Measurements from ENCODE around the gene ELP5.

The ELP5 gene, protein sequence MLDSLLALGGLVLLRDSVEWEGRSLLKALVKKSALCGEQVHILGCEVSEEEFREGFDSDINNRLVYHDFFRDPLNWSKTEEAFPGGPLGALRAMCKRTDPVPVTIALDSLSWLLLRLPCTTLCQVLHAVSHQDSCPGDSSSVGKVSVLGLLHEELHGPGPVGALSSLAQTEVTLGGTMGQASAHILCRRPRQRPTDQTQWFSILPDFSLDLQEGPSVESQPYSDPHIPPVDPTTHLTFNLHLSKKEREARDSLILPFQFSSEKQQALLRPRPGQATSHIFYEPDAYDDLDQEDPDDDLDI
- 12.1 to 65.7 (median 31.1) reads per million in 9 experiments for total RNA-seq

DNA sequence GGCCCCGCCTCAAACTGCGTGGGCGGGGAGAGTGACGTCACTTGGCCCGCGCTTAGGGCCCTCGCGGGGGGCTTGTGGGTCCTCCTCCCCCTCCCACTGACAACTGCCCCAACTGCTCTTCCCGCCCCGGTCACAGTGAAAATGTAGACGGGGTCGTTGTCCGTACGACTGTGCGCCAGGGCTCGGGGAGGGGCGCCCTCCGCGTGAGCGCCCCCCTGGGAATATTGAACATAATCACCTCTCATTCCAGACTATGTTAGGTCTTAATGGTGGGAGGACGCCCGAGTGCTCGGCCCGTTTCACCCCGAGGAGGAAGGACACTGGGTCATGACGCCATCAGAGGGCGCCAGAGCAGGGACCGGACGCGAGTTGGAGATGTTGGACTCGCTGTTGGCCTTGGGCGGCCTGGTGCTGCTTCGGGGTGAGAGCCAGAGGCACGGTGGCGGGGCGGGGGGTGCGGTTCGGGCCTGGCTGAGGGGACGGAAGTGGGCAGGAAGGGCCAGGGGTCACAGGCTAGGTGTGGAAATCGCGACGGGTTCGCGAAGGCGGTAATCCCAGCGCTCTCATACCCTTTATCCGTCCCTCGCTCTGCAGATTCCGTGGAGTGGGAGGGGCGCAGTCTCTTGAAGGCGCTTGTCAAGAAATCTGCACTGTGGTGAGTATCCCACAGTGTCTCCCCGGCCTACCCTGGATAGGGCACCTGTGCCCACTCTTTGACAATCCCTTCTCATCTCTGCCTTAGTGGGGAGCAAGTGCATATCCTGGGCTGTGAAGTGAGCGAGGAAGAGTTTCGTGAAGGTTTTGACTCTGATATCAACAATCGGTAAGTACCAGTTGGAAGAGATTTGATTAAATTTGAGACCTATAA lies at the start of gene ELP5:
ELP5 (plus strand) TSS at position 40 of the 868 bp plus-strand sequence; CDS start at position 376, 336 bp downstream.
- Mint-ChIP-seq H3K4me3 (peak within 1 kb of the TSS; percentile 94 to 95), H3K36me3 (ENCODE audit: insufficient read depth) (peaks cover 56% of the 10 kb centered on the region), H3K9me3 (no peaks in the 10 kb centered on the region), H3K4me1 (ENCODE audit: low read depth in 2 of 2) (peaks cover 30 to 37% of the 10 kb centered on the region in 2 donors), H3K27me3 (no peaks in the 10 kb centered on the region), H3K27ac (peak within 1 kb of the TSS; percentile 99 to 100)
- ATAC-seq (replicated peaks) (peak; percentile 63), DNase-seq (peak; percentile 85 to 87 (median 85))

DNA sequence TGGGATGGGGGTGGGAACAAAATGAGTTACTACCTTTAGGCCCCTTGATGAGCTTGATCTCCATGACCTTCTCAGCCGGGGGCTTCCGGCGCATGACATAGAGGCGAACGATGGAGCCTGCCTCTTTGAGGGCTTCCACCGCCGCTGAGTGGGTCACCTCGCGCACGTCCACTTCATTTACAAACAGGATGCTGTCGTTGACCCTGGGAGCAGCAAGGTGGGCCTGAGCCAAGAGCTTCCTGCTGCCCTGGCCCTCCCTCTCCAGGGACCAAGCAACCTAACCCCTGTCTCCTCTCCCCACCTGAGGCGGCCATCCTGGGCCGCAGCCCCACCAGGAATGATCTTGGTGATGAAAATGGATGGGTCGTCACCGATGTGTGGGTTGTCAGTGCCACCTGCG lies 48.6 kb upstream of the ELP5 start:
- Mint-ChIP-seq H3K9me3 (no peaks in the 10 kb centered on the region), H3K27me3 (peaks cover 0 to 3% of the 10 kb centered on the region in 2 donors), H3K27ac (peak overlapping the region; percentile 98), H3K36me3 (ENCODE audit: insufficient read depth) (peaks cover 30% of the 10 kb centered on the region), H3K4me3 (peak overlapping the region; percentile 61 to 80), H3K4me1 (ENCODE audit: low read depth in 2 of 2) (peaks cover 22 to 34% of the 10 kb centered on the region in 2 donors)
- no peak for ATAC-seq (replicated peaks)
- no peak for DNase-seq

DNA sequence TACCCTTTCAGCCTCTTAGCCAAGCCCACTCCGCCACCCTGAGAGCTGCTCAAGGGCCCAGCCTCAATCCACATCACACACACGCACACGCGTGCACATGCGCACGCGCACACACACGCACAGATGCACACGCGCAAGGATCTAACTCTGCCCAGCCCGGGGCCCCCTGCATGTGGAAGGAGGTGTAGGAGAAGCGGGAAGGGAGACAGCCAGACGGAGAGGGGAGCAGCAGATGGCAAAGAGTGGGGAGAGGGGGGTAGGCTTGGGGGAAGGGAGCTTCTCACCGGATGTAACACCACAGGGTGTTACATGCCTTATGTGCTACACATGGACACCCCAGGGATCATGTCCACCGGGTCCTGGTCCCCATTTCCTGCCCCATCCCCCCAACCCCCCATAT lies 47.7 kb upstream of the ELP5 start:
- Mint-ChIP-seq H3K36me3 (ENCODE audit: insufficient read depth) (peaks cover 32% of the 10 kb centered on the region), H3K27me3 (peaks cover 0 to 9% of the 10 kb centered on the region in 2 donors), H3K4me3 (peak overlapping the region; percentile 80 to 81), H3K9me3 (no peaks in the 10 kb centered on the region), H3K27ac (peak overlapping the region; percentile 98), H3K4me1 (ENCODE audit: low read depth in 2 of 2) (peaks cover 22 to 34% of the 10 kb centered on the region in 2 donors)
- ATAC-seq (replicated peaks) (no peak), DNase-seq (no peak)

DNA sequence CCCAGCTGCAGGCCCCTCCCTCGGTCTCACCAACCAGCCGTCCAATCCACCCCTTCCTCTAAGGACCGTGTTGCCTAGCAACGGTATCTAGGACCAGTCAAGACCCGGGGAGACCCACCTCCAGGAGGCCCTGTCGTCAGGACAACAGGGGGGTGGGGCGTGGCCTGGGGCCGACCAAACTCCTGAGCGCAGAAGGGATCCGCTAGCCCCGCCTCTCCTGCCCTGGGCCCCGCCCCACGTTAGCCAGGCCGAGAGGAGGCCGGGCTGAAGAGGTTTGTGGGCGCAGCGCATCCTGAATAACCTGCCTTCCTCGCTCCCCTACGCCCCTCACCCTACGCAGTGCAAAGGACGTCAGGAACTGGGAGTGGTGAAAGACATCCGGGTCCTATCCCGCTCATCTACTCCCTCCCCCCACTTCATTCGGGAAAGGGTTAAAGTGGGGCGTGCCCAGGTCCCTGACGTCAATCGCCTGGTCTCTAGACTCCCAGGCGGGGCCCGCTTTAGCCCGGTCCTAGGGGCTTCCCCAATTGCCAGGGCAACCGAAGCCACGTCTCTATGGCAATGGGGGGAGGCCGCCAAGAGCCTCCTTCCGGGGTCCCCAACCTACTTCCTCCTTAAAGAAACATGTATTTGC lies 47.1 kb upstream of the ELP5 start:
- peaks cover 22 to 34% of the 10 kb centered on the region in 2 donors for H3K4me1 Mint-ChIP-seq (ENCODE audit: low read depth in 2 of 2)
- no peaks in the 10 kb centered on the region for H3K9me3 Mint-ChIP-seq
- DNase-seq (peak; percentile 97 to 98 (median 98)), ATAC-seq (replicated peaks) (peak; percentile 78)
- H3K36me3 Mint-ChIP-seq (ENCODE audit: insufficient read depth) = peaks cover 32% of the 10 kb centered on the region
- peak overlapping the region; percentile 98 for H3K27ac Mint-ChIP-seq
- peaks cover 0 to 14% of the 10 kb centered on the region in 2 donors for H3K27me3 Mint-ChIP-seq
- H3K4me3 Mint-ChIP-seq = peak overlapping the region; percentile 80 to 81

- peak overlapping the region; percentile 98 for H3K27ac Mint-ChIP-seq
- H3K27me3 Mint-ChIP-seq = peaks cover 0 to 20% of the 10 kb centered on the region in 2 donors
- H3K4me1 Mint-ChIP-seq (ENCODE audit: low read depth in 2 of 2) = peaks cover 22 to 34% of the 10 kb centered on the region in 2 donors
- peaks cover 32% of the 10 kb centered on the region for H3K36me3 Mint-ChIP-seq (ENCODE audit: insufficient read depth)
- DNase-seq (no peak), ATAC-seq (replicated peaks) (no peak)
- no peaks in the 10 kb centered on the region for H3K9me3 Mint-ChIP-seq
- H3K4me3 Mint-ChIP-seq = peak overlapping the region; percentile 80 to 81
These were observed 46.5 kb upstream of the ELP5 start for GRCh38 chr17:7205561-7205960.

DNA sequence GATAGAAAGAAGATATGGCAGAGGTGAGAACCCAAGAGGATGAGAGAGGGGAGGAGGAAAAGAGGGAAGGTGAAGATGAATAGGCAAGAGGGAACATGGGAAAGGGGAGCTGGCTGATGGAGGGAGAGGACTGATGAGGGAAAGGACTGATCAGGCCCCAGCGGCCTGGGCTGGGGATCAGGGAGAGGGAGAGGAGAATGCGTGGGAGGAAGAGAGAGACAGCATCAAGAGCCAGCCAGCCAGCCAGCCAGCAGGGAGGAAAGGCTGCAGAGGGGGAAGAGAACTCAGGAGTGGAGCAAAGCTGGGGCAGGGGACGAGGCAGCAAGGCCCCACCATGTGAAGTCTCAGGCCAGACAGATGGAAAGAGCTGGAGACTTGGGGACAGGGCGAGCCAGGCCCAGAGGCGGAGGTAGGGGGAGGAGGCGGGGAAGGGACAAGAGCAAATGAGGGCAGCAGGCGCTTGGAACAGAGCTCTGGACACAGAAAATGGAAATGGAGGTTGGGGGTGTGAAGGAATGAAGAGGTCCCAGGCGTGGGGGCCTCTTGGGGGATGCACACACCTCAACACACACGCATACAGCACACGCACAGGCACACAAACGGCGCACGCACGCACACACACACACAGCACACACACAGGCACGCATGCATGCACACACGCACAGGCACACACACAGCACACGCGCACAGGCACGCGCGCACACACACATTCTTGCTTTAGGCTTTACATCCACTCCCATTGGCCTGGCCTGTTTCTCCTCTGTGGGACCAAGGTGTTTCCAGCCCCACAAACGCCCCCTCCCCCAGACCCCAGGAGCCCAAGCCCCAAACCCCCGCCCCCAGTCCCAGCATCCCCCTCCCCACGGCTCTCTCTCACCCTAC lies 44.7 kb upstream of the ELP5 start:
- peaks cover 0 to 30% of the 10 kb centered on the region in 2 donors for H3K27me3 Mint-ChIP-seq
- DNase-seq = no peak
- no peaks in the 10 kb centered on the region for H3K9me3 Mint-ChIP-seq
- no peak for ATAC-seq (replicated peaks)
- peaks cover 32% of the 10 kb centered on the region for H3K36me3 Mint-ChIP-seq (ENCODE audit: insufficient read depth)
- H3K27ac Mint-ChIP-seq = peak overlapping the region; percentile 98
- H3K4me3 Mint-ChIP-seq = peak overlapping the region; percentile 80 to 81
- peaks cover 22 to 34% of the 10 kb centered on the region in 2 donors for H3K4me1 Mint-ChIP-seq (ENCODE audit: low read depth in 2 of 2)

DNA sequence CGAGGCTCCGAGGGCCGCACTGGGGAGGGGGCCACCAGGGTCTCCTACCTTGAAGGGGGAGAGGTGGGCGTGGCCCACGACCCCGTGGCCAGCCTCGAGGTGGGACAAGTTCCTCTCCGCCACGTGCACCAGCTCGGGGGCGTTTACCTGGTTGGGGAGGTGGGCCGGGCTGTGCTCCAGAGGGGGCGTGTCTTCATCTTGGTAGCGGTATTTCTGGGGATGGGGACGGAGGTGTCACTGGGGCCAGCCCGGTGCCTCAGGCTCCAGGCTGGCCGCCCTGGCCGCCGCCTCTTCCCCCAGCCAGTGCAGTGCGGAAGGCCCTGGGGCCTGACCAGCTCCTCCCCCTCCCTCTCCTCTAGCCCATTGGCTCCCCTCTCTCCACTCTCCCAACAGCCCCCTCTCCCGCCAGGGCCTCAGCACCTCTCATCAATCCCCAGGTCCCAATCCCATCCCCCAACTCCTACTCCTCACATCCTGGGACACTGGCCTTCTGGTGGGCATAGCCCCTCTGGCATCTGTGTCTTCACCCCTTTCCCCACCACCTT lies 43.9 kb upstream of the ELP5 start:
- DNase-seq (no peak), ATAC-seq (replicated peaks) (no peak)
- Mint-ChIP-seq H3K27ac (peak overlapping the region; percentile 71 to 98), H3K36me3 (ENCODE audit: insufficient read depth) (peaks cover 34% of the 10 kb centered on the region), H3K27me3 (peaks cover 0 to 31% of the 10 kb centered on the region in 2 donors), H3K9me3 (no peaks in the 10 kb centered on the region), H3K4me3 (no peak overlapping the region), H3K4me1 (ENCODE audit: low read depth in 2 of 2) (peaks cover 22 to 34% of the 10 kb centered on the region in 2 donors)

DNA sequence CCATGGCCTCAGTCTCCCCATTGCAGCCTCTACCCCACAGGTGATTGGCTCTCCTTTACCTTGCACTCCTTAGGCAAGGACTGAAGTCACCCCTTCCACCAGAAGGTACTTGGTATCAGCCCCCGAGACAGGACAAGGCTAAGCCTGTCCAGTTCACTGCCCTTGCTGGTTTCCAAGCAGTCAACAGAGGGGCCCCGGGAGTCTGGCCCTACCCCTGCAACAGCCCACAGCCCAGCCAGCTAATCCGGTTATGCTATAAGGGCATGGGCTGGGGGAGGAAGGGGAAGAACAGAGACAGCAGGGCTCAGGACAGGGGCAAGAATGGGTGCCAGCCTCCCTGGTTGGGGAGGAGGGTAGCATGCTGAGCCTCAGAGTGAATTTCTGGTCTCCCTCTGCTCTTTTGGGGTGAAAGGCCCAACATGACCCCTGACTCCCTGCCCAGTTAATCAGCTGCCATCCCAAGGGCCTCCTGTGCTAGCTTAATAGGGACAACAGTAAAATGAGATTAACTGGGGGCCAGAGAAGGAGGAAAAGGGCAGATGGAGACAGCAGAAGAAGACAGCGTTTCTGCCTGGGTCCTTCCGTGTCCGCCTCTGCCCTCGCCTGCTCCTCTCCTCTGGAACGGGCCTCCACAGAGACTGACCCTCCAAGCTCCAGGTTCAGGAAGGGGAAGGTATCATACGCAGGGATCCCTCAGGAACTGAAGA lies 43.1 kb upstream of the ELP5 start:
- Mint-ChIP-seq H3K27me3 (peaks cover 0 to 31% of the 10 kb centered on the region in 2 donors), H3K4me1 (ENCODE audit: low read depth in 2 of 2) (peaks cover 26 to 35% of the 10 kb centered on the region in 2 donors), H3K36me3 (ENCODE audit: insufficient read depth) (peaks cover 33% of the 10 kb centered on the region), H3K9me3 (no peaks in the 10 kb centered on the region), H3K4me3 (no peak overlapping the region), H3K27ac (peak overlapping the region; percentile 71 to 98)
- ATAC-seq (replicated peaks) = no peak
- no peak for DNase-seq

- H3K27ac Mint-ChIP-seq = peak overlapping the region in 1 of 2 donors; percentile 67
- ATAC-seq (replicated peaks) (no peak), DNase-seq (no peak)
- peaks cover 26% of the 10 kb centered on the region in 2 donors for H3K4me1 Mint-ChIP-seq (ENCODE audit: low read depth in 2 of 2)
- peaks cover 22% of the 10 kb centered on the region for H3K36me3 Mint-ChIP-seq (ENCODE audit: insufficient read depth)
- H3K4me3 Mint-ChIP-seq = no peak overlapping the region
- H3K9me3 Mint-ChIP-seq = no peaks in the 10 kb centered on the region
- H3K27me3 Mint-ChIP-seq = peaks cover 0 to 31% of the 10 kb centered on the region in 2 donors
These were observed 40.3 kb upstream of the ELP5 start for GRCh38 chr17:7211491-7212273.

DNA sequence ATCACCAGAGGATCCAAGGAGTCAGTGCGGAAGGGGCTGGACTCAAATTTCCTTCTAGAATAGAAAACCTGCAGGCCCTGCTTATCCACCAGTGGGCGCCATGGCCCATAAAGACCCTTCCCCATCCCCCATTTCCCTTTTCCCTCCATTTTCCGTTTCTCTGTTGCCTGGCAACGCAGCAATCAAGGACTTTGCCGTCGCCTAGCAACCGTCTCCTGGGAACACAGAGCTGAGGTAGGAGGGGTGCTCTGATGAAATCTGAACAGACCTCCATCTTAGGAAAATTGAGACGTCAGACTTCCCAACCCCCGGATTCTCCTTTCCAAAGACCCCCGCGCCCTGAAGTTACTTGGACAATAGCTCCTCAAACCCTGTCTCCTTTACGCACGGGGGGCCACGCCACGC lies 38.1 kb upstream of the ELP5 start:
- Mint-ChIP-seq H3K4me1 (ENCODE audit: low read depth in 2 of 2) (peaks cover 23 to 32% of the 10 kb centered on the region in 2 donors), H3K27ac (peak overlapping the region; percentile 98 to 100), H3K27me3 (peaks cover 0 to 24% of the 10 kb centered on the region in 2 donors), H3K4me3 (peak overlapping the region; percentile 96 to 97), H3K36me3 (ENCODE audit: insufficient read depth) (peaks cover 18% of the 10 kb centered on the region), H3K9me3 (no peaks in the 10 kb centered on the region)
- ATAC-seq (replicated peaks) = peak; percentile 18
- no peak for DNase-seq

Measured in effector memory CD8-positive, alpha-beta T cell (primary cell).